ENCODE measurements around the gene TTLL9.
"Not testable (repeated sequence)": the region's sequence is repeated elsewhere in the genome, so short reads cannot be mapped to it uniquely, and the experiment has no call there.

The TTLL9 gene

DNA sequence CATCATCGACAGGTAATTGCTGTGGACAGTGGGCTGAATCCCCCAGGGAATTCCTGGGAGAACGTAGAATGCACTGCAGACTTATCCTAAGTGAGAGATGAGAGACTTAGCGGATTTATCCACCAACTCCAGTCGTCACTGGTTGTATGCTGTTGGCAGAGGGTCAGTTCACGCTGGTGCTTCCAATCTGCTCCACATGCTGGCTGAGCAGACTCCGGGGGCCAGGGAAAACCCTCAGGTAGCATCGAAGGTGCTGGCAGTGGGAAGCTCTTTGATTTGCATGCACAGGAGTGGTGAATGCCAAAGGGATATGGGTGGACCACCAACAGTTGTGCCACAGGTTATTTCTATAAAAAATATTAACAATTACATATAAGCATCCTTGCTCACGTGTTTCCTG lies 20.2 kb downstream of the TTLL9 start:
- no peak for DNase-seq

DNA sequence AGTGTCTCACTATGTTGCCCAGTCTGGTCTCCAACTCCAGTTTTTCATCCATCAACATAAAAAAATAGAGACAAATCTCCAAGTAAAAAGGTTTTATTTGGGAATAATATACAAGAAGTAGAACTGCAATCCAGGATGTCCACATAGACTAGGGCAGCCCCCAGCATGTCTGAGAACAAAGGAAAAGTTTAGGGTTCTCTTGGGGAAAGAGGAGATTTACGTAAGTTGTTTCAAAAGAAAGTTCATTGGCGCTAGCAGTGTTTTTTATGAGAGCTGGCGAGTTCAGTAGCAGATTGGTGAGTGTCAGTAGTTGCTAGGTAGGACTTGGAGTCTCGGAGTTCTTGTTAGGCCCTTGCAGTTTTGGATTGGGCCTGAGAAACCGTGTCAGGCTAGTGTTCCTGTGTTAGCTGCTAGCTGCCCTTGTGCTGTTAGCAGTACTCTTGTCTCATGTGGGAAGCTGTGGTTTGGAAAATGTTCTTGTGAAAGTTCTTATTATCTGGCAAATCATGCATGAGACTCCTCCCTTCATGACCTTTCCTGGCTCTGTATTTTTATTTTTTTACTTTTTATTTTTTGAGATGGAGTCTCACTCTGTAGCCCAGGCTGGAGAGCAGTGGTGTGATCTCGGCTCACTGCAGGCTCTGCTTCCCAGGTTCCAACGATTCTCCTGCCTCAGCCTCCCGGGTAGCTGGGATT lies 24.7 kb downstream of the TTLL9 start:
- no peak for DNase-seq

GRCh38 chr20:31896049-31896448 lies 25.6 kb downstream of the TTLL9 start:
- no peak for DNase-seq

DNA sequence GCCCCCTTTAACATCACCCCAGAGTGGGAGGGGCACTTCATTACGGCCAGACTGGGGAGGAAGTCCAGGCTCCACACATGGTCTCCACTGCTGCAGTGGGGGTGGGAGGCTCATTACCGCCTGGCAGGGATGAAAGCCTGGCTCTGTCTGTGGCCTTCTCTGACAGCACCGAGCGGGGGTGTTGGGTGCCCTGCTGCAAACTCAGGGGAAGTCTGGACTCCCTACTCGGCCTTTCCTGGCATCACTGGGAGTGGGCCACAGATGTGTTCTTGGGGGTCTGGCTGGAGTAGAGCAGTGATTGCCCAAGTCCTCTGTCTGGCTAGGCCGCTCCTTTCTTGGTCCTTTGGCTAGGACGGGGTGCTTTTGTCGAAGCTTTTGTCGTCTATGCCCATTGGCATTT lies 27.1 kb downstream of the TTLL9 start:
- DNase-seq, result no peak

DNA sequence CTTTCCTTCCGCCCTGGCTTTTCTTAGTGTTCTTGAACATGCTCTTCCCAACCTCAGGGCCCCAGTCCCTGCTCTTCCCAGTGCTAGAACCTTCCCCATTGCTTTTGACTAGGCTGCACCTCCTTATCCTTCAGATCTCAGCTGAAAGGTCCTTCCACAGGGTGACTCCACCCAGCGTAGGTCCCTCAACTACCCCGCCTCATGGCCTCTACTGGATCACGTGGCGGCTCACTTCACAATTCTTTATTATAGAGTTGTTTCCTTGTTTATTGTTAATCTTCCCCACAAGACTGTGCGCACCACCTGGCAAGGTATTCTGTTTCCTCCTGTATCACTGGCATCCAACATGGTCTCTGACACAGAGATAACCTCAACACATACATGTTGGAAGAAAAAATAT lies 31.2 kb downstream of the TTLL9 start:
- no peak for DNase-seq

- no peak for DNase-seq
Measured at GRCh38 chr20:31903627-31904386, 33.4 kb downstream of the TTLL9 start.

DNA sequence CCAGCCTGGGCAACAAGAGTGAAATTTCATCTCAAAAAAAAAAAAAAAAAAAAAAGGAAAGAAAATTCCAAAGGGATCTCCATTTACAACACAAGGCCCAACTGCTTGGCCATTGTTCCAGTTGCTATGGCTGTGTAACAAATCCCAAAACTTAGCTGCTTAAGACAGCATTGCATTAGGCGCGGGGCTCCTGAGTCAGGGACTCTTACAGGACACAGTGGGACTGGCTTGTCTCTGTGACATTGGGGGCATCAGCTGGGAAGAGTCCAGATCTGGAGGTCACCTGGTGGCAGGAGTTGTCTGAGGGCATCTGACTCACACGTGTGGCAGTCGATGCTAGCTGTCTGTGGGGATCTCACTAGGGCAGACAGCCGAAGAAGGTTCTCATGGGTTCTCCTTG lies 35.6 kb downstream of the TTLL9 start:
- DNase-seq, result no peak

- DNase-seq, result no peak
Measured at GRCh38 chr20:31907046-31907445, 36.6 kb downstream of the TTLL9 start.

- no peak for DNase-seq
Measured at GRCh38 chr20:31908016-31908415, 37.6 kb downstream of the TTLL9 start.

DNA sequence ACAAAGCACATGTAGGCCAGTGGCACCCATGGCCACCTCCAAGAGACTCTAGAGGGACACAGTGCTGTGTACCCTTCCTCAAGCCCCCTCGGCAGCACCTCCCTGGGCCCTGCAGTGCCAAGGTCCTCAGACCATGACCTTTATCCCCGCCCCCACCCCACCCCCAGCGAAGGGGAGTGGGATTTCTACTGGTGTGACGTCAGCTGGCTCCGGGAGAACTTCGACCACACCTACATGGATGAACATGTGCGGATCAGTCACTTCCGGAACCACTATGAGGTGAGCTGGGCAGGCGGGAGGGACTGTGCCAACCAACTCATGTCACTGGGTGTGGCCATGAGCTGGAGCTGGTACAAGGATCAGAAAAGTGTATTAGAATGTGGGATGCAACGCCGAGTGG lies 38.0 kb downstream of the TTLL9 start:
- DNase-seq, result no peak

DNA sequence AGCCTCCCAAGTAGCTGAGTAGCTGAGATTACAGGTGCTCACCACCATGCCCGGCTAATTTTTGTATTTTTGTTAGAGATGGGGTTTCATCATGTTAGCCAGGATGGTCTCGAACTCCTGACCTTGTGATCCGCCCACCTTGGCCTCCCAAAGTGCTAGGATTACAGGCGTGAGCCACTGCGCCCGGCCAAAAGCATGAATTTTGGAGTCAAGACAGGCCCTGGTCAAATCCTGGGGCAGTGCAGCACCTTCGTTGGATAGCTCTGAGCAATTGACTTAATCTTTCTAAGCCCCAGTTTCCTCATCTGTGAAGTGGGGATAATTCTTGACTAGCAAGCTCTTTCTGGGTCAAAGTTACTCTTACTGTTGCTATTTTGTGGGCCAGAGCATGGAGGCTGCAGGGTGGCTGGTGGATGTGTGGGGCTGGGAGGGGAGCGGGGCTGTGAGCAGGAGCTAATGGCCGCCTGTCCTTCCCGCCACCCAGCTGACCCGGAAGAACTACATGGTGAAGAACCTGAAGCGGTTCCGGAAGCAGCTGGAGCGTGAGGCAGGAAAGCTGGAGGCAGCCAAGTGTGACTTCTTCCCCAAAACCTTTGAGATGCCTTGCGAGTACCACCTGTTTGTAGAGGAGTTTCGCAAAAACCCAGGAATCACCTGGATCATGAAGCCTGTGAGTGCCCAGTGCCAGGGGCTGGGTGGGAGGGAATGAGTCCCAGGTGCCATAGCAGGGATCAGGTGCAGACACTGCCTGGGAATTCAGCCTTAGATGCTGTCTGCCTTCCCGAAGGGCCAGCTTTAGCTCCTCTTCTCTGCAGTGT lies 39.0 kb downstream of the TTLL9 start:
- DNase-seq, result no peak

GRCh38 chr20:31910071-31910803 lies 39.8 kb downstream of the TTLL9 start:
- no peak for DNase-seq

DNA sequence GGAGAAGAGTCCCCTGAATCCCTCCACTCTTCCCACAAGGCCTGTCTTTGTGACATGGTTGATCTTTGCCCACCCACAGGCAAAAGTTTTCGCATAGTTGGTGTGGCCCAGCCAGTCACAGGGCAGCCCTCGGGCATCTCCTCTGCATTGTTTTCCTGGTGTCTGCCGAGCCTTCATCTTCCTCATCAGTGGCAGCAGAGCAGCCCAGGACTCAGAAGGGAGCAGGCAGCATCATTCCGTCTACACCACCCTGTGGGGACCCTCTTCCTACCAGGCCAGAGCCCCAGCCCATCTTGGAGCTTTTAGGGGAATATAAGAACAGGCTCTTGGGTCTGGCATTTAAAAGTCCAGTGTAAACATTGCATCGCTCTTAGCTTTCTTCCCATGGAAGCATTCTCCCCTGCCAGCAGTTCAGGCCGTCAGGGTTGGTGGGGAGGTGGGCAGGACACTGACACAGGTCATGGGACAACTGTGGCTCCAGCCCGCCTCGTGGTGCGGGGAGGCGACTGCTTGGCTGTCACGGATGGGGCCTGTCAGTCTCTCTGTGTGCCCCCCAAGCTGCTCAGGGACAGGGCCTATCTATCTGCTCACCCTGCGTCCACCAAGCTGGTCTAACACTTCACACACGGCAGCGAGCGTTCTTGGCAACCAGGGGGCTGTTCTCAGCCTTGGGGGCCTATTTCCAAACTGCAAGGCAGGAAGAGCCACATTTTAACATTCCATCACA lies 43.2 kb downstream of the TTLL9 start:
- DNase-seq, result no peak

DNA sequence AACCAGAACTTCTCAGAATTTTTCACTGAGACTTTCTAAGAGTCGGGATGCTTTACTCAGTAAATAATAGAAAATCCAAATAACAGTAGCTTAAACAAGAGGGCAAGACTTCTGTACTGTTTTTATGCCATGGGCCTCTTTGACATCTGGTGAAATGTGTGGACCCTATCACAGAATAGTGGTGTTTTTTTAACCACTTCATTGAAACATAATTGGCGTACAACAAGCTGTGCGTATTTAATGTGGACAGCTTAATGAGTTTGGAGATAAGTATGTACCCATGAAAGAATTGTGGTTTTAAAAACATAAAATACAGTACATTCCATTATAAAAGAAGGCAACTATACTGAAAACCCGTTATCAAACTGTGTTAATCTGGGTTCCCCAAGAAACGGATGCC lies 43.7 kb downstream of the TTLL9 start:
- DNase-seq, result no peak

DNA sequence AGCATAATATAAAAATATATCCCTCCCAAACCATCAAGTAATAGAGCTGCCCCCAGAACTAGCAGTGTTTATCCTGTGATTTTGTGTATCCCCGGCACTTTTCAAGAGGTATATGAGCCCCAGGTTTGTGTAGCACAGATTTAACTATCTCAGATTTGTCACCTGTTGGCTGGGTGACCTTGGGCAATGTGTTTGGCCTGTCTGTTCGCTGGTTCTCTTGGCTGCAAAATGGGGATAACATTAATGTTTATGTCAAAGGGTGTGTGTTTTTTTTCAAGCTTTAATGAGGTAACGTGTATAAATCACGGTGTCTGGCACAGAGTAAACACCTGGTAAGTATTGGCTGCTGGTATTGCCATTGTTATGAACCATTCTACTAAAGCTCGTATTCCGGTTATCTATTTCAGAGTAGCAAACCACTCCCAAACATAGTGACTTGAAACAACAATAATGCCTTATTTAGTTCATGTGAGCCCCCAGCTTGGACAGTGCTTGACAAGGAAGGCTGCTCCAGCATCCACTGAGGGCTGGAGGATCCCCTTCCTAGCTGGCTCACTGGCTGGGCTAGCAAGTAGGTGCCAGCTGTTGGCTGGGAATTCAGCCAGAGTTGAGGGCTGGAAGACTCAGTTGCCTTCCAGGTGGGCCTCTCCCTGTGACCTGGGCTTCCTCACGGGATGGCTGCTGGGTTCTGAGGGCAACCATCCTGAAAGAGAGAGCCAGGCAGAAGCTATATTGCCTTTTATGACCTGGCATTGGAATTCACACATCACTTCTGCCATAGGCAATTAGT lies 45.3 kb downstream of the TTLL9 start:
- DNase-seq, result no peak

DNA sequence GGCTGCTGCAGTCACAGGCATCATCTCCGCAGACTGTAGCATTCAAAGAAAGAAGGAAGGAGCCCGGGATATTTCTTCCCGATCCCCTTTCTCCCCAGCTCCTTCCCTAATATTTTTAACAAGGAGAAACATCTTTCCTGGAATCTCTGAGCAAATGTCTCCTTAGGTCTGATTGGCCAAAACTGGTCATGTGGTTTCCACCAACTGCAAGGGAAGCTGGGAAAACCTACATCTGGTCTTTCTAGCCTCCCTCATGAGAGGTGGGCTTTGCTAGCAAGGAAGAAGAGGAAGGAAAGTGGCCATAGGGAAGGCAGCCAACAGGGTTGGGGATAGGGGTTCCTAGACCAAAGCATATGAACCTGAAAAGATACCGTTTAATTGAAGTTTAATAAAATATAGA lies 46.3 kb downstream of the TTLL9 start:
- no peak for DNase-seq

DNA sequence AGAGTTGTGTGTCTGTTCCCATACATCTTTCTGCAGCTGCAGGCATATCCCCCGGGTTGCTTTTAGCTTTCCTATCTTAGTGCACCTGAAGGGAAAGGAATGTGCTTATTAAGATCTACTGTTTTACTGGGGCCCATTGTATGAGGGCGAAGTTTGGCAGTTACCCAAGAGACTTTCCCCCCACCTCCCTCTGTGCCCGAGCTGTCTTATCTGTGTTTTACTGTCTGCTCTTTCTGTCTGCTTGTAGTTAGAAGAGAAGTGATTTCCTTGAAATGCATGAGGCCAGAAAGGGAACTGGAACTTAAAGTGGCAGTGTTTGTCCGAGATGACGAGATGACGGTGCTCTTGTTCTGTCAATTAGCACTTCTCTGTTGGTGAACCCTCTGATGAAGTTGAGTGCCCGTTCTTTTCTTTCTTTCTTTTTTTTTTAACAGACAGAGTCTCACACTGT lies 47.6 kb downstream of the TTLL9 start:
- not testable (repeated sequence) for DNase-seq

- no peak for DNase-seq
Measured at GRCh38 chr20:31918466-31919105, 48.2 kb downstream of the TTLL9 start.

- DNase-seq, result no peak
Measured at GRCh38 chr20:31919410-31920155, 49.1 kb downstream of the TTLL9 start.

DNA sequence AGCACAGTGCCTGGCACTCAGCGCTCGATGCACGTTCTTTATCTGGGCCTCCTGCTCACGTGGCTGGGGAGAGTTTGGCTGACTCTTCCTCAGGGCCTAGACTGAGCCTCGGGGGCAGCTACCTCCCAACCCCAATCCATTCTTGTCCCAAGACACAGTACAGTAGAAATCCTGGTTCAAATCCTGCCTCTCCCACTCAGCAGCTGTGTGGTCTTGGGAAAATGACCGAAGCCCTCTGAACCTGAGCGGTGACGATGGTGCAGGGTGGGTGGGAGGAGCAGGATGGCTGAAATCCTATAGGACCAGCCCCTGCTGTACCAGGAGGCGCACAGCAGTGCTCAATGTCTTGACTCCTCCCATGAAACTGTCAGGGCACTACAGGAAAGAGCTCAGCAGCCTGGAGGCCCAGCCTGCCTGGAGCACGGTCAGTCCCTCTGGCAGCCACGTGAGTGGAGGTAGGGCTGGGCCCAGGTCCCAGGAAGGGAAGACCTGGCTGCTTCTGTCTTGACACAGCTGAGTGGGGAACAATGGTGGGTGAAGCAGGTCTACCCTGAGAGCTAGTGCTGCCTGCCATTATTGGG lies 49.9 kb downstream of the TTLL9 start:
- DNase-seq, result no peak
